ENCODE results near the gene POT1.

Gene POT1

DNA sequence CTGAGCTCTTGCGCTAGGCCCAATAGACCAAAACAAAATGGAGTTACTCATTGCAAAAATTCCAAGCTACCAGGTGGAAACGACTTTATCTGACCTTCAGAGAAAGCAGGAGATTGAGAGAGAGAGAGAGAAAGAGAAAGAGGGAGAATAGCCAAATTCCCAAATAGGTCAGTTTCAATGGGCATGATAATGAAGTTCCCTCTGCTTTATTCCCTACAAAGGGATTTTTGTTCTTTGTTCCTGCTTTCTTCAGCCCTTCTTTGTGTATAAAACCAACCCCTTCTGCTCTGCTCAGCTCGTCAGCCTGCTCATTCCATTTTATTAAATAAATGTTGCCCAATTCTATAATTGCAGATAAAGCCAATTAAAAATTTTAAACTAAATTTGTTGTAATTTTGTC is 119.0 kb downstream of the POT1 start:
- no peak overlapping the region for H3K4me3 ChIP-seq (ENCODE audit: low read length)
- TF ChIP-seq ZNF274 (IDR thresholded peaks at IDR 0.05; ENCODE audit: low read depth, low read length), result no peak

DNA sequence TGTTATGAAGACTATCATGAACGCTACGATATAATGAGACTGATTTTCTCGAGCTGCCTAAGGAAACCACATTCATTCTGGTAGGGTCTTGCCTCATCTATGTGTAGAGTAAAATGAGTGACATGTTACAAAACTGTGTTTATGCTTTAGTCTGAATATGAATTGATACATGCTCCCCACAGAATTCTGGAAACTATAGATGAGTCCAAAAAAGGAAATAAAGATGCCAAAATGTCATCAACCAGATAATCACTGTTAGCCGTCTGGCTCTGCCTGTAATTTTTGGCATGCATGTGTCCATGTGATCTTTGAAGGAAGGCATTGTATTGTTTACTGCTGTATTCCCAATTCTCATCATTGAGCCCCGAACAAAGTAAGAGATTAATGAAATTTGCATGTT is 121.4 kb downstream of the POT1 start:
- no peak for TF ChIP-seq ZNF274 (IDR thresholded peaks at IDR 0.05; ENCODE audit: low read depth, low read length)
- no peak overlapping the region for H3K4me3 ChIP-seq (ENCODE audit: low read length)

DNA sequence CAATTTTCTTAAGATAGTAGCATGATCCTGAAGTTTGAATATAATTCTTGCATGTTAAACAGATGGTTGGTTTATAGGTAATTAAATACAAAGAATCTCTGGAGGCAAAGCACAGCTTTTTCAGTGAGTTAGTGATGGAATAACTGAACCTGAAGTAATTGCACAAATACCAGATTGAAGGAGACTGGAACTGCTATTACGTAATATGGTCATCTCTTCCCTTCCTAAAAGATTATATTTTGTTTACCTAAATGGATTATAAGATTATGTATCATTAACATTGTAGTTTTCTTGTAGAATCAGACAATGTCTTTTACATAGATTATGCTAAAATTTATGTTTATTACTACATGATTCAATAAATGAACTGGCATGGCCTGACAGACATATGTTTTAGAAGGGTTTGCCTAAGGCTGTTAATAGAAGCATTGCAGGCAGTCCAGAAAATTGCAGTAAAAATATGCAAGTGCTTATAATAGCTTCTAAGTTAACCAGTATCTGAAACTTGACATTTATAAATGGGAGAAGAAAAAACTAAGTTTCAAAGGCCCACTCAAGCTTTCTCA is 128.2 kb downstream of the POT1 start:
- no peak overlapping the region for H3K4me3 ChIP-seq (ENCODE audit: low read length)
- TF ChIP-seq ZNF274 (IDR thresholded peaks at IDR 0.05; ENCODE audit: low read depth, low read length), result no peak

- TF ChIP-seq ZNF274 (IDR thresholded peaks at IDR 0.05; ENCODE audit: low read depth, low read length), result no peak
- no peak overlapping the region for H3K4me3 ChIP-seq (ENCODE audit: low read length)
Observed at GRCh38 chr7:124800386-124800785, 129.2 kb downstream of the POT1 start.

GRCh38 chr7:124799448-124799847 is 130.2 kb downstream of the POT1 start:
- H3K4me3 ChIP-seq (ENCODE audit: low read length), result no peak overlapping the region
- TF ChIP-seq ZNF274 (IDR thresholded peaks at IDR 0.05; ENCODE audit: low read depth, low read length), result no peak

DNA sequence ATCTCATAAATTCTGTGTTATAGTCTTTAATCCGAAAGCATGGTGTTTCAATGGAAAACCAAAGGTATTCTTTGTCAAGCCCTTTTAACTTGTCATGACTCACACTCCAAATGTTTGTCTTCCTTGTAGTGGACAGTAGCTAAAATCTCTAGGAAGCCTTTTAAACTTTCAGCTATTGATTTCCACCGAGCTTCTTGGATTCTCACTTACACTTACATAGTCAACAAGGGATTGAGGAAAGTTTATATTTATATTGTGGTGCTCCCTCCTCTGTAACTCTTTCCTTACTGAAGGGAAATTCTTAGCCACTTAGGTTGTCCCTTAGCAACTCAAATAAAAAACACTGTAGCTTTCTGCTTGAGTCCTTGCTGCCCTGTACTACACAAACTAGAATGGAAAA is 132.9 kb downstream of the POT1 start:
- H3K4me3 ChIP-seq (ENCODE audit: low read length), result no peak overlapping the region
- TF ChIP-seq ZNF274 (IDR thresholded peaks at IDR 0.05; ENCODE audit: low read depth, low read length), result no peak

GRCh38 chr7:124792696-124793095 is 136.9 kb downstream of the POT1 start:
- H3K4me3 ChIP-seq (ENCODE audit: low read length), result no peak overlapping the region
- TF ChIP-seq ZNF274 (IDR thresholded peaks at IDR 0.05; ENCODE audit: low read depth, low read length), result no peak

DNA sequence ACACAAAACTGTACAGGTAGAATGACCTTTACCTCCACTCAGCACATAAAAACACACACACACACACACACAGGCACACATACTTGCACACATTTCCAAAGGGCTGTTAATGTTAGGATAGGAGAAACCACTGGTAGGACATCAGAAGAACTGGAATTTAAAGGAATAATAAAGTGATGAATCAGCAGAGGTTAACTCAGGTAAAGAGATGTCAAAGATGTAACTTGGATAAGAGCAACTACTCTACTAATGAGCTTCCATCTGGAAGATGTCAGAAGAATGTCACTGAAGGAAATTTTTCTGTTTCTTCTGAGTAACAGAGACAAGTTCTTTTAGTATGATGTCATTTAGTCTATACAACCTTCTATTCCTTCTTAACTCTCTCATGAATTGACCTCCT is 137.6 kb downstream of the POT1 start:
- TF ChIP-seq ZNF274 (IDR thresholded peaks at IDR 0.05; ENCODE audit: low read depth, low read length), result no peak
- H3K4me3 ChIP-seq (ENCODE audit: low read length), result no peak overlapping the region

DNA sequence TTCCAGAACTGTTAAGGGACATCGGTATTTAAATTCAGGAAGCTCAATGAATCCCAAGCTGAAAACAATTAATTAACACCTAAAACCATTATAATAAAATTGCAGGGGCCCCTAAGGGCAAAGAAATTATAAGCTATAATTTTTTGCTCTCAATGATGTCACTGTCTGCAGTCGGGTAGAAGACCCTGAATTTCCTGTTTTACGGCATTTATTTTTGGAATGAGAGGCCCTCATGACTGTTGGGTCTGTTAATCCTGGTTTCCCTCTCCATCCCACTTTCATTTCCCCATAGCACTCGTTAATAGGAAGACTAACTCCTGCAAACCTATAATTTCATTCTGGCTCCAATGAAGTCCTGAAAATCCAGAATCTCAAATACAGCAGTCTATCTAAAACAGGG is 138.2 kb downstream of the POT1 start:
- H3K4me3 ChIP-seq (ENCODE audit: low read length), result no peak overlapping the region
- TF ChIP-seq ZNF274 (IDR thresholded peaks at IDR 0.05; ENCODE audit: low read depth, low read length), result no peak

DNA sequence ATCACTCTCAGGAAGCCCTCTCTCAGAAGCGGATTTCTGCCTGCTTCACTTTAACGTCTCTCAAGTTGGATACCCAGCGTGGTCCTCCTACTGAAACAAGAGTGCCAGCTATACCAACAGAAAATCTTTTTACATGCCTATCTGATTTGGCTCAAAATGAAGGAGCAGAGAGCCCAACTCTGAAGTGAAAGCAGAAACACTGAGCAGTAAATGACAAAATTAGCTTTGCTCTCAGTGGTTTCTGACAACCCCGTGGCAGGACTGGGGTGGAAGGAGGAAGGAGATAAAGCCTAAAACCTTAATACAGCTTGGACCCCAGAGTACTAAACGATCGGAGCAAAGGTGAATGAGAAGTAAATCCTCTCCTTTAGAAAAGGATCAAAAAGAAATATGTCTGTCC is 139.0 kb downstream of the POT1 start:
- no peak overlapping the region for H3K4me3 ChIP-seq (ENCODE audit: low read length)
- no peak for TF ChIP-seq ZNF274 (IDR thresholded peaks at IDR 0.05; ENCODE audit: low read depth, low read length)

GRCh38 chr7:124785994-124786393 is 143.6 kb downstream of the POT1 start:
- no peak overlapping the region for H3K4me3 ChIP-seq (ENCODE audit: low read length)
- no peak for TF ChIP-seq ZNF274 (IDR thresholded peaks at IDR 0.05; ENCODE audit: low read depth, low read length)

DNA sequence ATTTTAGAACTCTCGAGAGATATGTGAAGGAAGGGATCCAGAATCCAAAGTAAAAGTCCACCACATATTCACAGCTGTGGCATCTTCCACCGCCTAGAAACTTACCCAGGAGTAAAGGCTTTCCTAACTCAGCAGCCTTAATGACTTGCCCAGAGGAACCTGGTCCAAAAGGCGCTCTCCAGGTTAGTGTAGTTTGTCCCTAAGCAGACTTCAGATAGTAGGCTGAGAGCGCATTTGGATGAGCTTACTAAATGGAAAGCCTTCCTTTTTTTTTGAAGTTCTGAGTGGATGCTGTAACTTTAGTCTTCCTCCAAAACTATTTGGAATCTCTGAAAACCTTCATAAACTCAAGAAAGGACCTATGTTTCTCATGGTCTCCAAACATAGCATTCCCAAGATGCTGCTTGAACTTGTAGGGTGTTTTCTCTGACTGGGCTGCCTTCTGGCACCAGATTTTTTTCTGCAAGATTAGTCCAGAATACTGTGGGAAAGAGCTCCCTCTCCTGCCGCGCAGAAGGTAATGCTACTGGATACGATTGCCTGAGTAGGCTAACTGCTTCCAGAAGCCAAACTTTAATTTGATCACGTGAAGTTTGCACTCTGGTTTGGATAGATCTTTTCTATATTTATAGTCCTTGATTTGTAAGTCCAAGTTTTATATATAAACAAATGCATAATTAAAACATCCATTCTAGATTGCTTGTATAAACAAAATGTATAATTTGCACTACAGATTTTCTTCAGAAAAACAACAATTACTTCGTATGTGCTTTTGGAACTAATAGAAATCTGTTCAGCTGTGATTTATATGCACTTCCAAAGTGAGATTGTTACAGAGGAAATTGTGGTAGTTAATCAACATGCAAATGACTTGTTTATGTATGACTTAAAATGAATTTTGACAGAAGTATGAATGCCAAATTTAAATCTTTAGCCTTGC is 144.5 kb downstream of the POT1 start:
- no peak for TF ChIP-seq ZNF274 (IDR thresholded peaks at IDR 0.05; ENCODE audit: low read depth, low read length)
- no peak overlapping the region for H3K4me3 ChIP-seq (ENCODE audit: low read length)

DNA sequence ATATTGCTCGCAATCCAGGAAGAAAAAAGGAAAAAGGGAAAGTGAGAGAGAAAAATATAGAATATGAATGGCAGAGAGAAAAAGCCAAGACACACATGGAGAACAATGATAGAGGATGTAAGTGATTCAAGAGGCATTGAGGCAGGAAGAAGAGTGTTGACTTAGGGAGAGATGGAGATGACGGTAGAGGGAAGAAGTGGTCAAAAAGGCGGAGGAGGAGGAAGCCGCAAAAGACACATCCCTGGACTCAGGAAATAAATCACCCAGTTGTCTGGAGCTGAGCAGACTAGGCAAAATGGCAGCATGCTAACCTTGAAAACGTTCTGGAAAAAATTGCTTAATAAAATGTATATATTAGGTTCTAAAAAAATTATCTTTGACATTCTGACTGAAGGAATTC is 146.4 kb downstream of the POT1 start:
- no peak for TF ChIP-seq ZNF274 (IDR thresholded peaks at IDR 0.05; ENCODE audit: low read depth, low read length)
- H3K4me3 ChIP-seq (ENCODE audit: low read length), result no peak overlapping the region

- TF ChIP-seq ZNF274 (IDR thresholded peaks at IDR 0.05; ENCODE audit: low read depth, low read length), result no peak
- H3K4me3 ChIP-seq (ENCODE audit: low read length), result no peak overlapping the region
Observed at GRCh38 chr7:124781907-124782734, 147.5 kb downstream of the POT1 start.

GRCh38 chr7:124781418-124781817 is 148.2 kb downstream of the POT1 start:
- H3K4me3 ChIP-seq (ENCODE audit: low read length), result no peak overlapping the region
- no peak for TF ChIP-seq ZNF274 (IDR thresholded peaks at IDR 0.05; ENCODE audit: low read depth, low read length)
